Mammary epithelial cell (primary cell): Measurements from ENCODE around the gene LRRC8D.

Experiments used
- EZH2 ChIP-seq: IDR thresholded peaks from 2 replicates; pipeline ENCODE4 v1.6.1; 2012; ENCODE audit warnings: low read length, inconsistent platforms, borderline replicate concordance
- TF ChIP-seq, protein P1 (sequence below), 2 donors: IDR thresholded peaks in 1 of 2; conservative IDR thresholded peaks in 1 of 2; 2 replicates each; pipeline ENCODE4 v1.5.1; 2011 to 2012; ENCODE audit warnings: inconsistent platforms in 2 of 2, low read length in 2 of 2, mild to moderate bottlenecking in 2 of 2, control low read depth in 1 of 2, low read depth in 1 of 2; ENCODE audit not compliant: insufficient read depth in 1 of 2; ENCODE audit errors: extremely low read depth in 1 of 2

DNA sequence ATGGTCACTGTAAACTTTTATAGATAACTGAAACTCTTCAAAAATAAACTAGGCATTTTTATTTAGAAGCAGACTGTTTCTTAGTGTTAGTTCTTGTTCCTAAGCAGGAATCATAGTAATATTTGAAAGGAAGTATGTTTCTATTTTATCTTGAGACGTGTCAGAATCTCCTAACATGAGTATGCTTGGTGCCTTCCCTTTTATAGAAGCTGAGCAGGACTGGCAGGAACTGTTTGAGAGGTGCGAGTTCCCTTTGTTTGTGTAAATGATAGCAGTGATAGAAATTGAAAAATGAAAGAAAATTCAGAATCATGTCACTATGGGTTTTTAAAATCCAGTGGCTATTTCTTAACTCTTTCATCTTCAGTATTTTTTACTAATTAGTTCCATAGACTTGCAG, 56.9 kb downstream of the LRRC8D start:
- TF ChIP-seq, protein P1, sequence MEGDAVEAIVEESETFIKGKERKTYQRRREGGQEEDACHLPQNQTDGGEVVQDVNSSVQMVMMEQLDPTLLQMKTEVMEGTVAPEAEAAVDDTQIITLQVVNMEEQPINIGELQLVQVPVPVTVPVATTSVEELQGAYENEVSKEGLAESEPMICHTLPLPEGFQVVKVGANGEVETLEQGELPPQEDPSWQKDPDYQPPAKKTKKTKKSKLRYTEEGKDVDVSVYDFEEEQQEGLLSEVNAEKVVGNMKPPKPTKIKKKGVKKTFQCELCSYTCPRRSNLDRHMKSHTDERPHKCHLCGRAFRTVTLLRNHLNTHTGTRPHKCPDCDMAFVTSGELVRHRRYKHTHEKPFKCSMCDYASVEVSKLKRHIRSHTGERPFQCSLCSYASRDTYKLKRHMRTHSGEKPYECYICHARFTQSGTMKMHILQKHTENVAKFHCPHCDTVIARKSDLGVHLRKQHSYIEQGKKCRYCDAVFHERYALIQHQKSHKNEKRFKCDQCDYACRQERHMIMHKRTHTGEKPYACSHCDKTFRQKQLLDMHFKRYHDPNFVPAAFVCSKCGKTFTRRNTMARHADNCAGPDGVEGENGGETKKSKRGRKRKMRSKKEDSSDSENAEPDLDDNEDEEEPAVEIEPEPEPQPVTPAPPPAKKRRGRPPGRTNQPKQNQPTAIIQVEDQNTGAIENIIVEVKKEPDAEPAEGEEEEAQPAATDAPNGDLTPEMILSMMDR (conservative IDR thresholded peaks at IDR 0.05 in 1 of 2, IDR thresholded peaks at IDR 0.05 in 1 of 2; ENCODE audit: extremely low read depth in 1 of 2, insufficient read depth in 1 of 2, low read depth in 1 of 2, low read length in 2 of 2): no peak
- no peak for TF ChIP-seq EZH2
